Measurements from ENCODE around the gene LSAMP.
"Not testable (repeated sequence)": the region's sequence is repeated elsewhere in the genome, so short reads cannot be mapped to it uniquely, and the experiment has no call there.

Gene LSAMP

DNA sequence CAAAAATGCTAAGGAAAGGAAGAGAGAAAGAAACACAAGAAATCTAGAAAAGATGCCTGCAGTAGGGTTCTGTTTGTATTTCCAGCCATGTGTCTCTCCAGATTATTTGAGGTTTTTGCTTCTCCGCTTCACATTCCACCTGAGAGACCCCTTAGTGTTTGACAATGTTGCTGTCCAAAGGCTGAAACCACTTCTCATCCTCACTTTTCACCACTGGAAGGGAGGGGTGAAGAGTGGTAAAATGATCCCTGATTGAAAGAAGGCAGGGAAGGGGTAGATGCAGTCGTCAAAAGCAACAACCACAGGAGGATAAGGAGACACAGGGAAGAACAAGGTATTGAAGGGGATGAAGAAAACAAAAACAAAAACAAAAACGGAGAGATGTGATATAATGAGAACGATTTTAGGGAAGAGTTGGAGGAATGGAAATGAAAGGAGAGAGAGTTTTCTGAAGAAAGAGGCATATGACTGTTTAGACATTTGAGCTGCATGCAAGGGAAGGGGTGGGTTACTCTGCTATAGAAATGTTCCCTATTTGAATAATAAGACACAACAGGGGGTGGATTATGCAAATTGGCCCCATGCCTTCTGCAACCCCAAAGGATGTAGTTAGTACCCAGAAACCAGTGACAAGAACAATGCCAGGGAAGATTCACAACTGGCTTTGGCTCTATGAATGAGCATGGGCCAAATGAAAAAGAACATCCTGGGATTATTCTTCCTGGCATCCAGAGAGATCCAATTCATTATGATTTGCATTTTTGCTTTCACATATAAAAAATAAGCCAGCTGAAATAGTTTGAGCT, 586.1 kb downstream of the LSAMP start:
- peaks cover 57% of the 10 kb centered on the region for H3K4me1 ChIP-seq (ENCODE audit: insufficient read depth, low read length)

DNA sequence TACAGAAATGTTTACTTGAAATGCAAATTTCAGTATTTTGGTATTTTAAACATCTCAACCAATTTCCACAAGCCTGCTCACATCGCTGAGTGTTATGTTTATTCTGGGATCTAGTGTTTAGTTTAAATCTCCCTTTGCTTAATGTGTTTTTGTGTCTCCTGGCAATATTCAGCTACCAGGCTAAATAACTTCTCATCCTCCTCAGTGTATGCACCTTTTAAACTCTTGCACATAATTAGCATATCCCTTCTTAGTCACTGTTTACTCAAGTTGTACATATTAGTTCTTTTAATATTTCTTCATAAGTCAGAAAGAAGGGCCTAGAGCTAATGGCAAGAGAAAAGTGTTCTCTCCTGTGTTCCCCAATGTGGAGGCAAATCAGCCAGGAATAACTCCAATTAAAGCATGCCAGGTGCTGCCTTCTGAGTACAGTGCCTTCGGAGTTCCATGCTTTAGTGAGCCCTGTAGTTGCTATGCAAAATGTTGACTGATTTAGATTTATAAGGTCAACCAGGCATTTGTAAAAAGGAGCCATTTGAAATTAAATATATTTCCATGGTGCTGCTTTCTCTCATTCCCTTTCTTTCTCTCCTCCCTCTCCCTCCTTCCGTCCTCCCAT, 587.7 kb downstream of the LSAMP start:
- Histone ChIP-seq H3K36me3 (ENCODE audit: insufficient read depth, low read depth, low read length) (no peaks in the 10 kb centered on the region), H3K4me3 (ENCODE audit: low read length) (no peak overlapping the region), H3K9ac (ENCODE audit: low read depth, low read length) (peak overlapping the region; percentile 14; the same call in 1 of the 2 replicates)

More for the DNA sequence above, 586.1 kb downstream of the LSAMP start:
- Histone ChIP-seq H3K9ac (ENCODE audit: low read depth, low read length) (peak overlapping the region; percentile 14; the same call in 1 of the 2 replicates), H3K27ac (ENCODE audit: low read length) (peak overlapping the region; percentile 77), H3K36me3 (ENCODE audit: insufficient read depth, low read depth, low read length) (no peaks in the 10 kb centered on the region), H3K4me3 (ENCODE audit: low read length) (peak overlapping the region; percentile 54), H3K27me3 (ENCODE audit: insufficient read depth, low read length) (no peaks in the 10 kb centered on the region), H3K9me3 (ENCODE audit: insufficient read depth, low read depth, low read length) (no peaks in the 10 kb centered on the region)

DNA sequence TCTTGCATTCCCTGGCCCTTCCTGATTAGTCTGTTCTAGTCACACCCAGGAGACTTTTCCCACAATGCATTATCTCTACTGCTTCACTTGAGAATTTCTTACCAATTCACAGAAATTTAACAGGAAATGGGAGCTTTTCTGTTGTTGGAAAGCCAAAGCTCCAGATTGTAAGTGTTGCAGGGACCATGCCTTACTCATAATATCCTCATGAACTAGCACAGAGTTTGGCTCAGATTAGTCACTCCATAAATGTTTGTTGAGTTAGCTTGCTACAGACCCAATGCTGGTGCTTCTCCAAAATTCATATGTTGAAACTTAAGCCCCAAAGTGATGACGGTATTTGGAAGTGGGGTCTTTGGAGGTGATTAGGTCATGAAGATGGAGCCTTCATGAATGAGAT, 589.4 kb downstream of the LSAMP start:
- Histone ChIP-seq H3K4me3 (ENCODE audit: low read length) (no peak overlapping the region), H3K4me1 (ENCODE audit: insufficient read depth, low read length) (peaks cover 35% of the 10 kb centered on the region)

More for the DNA sequence above, 587.7 kb downstream of the LSAMP start:
- peak overlapping the region; percentile 77 for H3K27ac ChIP-seq (ENCODE audit: low read length)
- no peaks in the 10 kb centered on the region for H3K27me3 ChIP-seq (ENCODE audit: insufficient read depth, low read length)
- H3K4me1 ChIP-seq (ENCODE audit: insufficient read depth, low read length), result peaks cover 47% of the 10 kb centered on the region
- no peaks in the 10 kb centered on the region for H3K9me3 ChIP-seq (ENCODE audit: insufficient read depth, low read depth, low read length)

DNA sequence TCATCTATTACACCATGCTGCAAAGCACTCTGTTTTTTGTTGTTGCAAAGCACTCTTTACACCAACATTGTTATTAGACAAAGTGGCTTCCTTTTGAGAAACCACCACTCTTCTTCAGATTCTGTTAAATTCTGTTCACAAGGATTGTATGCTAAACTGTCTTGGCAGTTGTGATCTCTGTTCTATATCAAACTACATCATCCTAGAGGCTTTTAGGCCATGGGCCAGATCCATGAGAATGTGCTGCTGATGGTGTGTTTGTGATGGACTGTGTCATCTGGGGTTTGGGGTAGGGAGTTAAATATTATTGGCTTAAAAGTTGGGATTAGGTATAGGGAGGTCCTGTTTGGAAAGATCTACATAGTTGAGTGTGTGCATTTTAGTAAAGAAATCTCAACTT, 592.2 kb downstream of the LSAMP start:
- Histone ChIP-seq H3K4me3 (ENCODE audit: low read length) (no peak overlapping the region), H3K9ac (ENCODE audit: low read depth, low read length) (no peak overlapping the region), H3K36me3 (ENCODE audit: insufficient read depth, low read depth, low read length) (no peaks in the 10 kb centered on the region), H3K9me3 (ENCODE audit: insufficient read depth, low read depth, low read length) (no peaks in the 10 kb centered on the region), H3K27ac (ENCODE audit: low read length) (no peak overlapping the region), H3K4me1 (ENCODE audit: insufficient read depth, low read length) (peaks cover 13% of the 10 kb centered on the region), H3K27me3 (ENCODE audit: insufficient read depth, low read length) (no peaks in the 10 kb centered on the region)

More for the DNA sequence above, 589.4 kb downstream of the LSAMP start:
- H3K27me3 ChIP-seq (ENCODE audit: insufficient read depth, low read length), result no peaks in the 10 kb centered on the region
- H3K9ac ChIP-seq (ENCODE audit: low read depth, low read length), result no peak overlapping the region
- H3K36me3 ChIP-seq (ENCODE audit: insufficient read depth, low read depth, low read length), result no peaks in the 10 kb centered on the region
- no peaks in the 10 kb centered on the region for H3K9me3 ChIP-seq (ENCODE audit: insufficient read depth, low read depth, low read length)
- H3K27ac ChIP-seq (ENCODE audit: low read length), result no peak overlapping the region

DNA sequence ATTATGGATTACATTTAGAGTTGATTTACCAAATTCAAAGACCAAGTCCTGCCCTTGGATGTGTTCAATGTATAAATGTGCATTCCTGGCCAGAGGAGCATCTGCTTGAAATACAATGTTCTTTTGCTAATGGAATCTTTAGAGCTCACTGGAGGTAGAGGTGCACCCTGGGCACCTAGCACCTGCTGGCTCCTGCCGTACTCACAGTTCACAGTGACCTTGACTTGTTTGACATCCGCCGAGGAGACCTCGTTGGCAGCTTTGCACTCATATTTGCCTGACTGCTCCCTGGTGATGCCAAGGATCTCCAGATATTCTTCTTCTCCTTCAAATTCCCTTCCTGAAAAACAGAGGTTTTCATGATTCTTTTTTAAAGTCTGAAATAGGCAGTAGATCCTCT, 593.0 kb downstream of the LSAMP start:
- Histone ChIP-seq H3K9me3 (ENCODE audit: insufficient read depth, low read depth, low read length) (no peaks in the 10 kb centered on the region), H3K9ac (ENCODE audit: low read depth, low read length) (no peak overlapping the region), H3K36me3 (ENCODE audit: insufficient read depth, low read depth, low read length) (no peaks in the 10 kb centered on the region), H3K4me3 (ENCODE audit: low read length) (no peak overlapping the region), H3K4me1 (ENCODE audit: insufficient read depth, low read length) (peaks cover 5% of the 10 kb centered on the region), H3K27me3 (ENCODE audit: insufficient read depth, low read length) (no peaks in the 10 kb centered on the region), H3K27ac (ENCODE audit: low read length) (no peak overlapping the region)

DNA sequence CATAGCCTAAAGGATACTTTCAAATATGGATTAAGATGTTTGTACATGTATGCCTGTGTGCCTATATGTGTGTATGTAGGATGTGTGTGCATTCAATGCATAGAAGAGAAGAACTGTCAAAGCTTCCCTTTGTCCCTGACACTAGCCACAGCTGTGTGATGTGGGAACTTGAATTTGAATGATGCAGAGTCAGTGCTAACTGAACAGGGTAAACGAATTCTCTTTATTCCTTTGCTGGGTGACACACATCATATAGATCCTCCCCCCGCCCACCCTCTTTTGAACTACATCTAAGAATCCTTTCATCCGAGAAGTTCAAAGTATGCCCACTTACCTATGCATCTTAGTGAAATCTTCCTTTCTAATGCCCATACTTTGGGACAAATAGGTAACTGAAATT, 593.7 kb downstream of the LSAMP start:
- Histone ChIP-seq H3K27me3 (ENCODE audit: insufficient read depth, low read length) (no peaks in the 10 kb centered on the region), H3K4me3 (ENCODE audit: low read length) (no peak overlapping the region), H3K36me3 (ENCODE audit: insufficient read depth, low read depth, low read length) (no peaks in the 10 kb centered on the region), H3K27ac (ENCODE audit: low read length) (no peak overlapping the region), H3K9me3 (ENCODE audit: insufficient read depth, low read depth, low read length) (no peaks in the 10 kb centered on the region), H3K4me1 (ENCODE audit: insufficient read depth, low read length) (peaks cover 4% of the 10 kb centered on the region; the same call in 1 of the 2 replicates), H3K9ac (ENCODE audit: low read depth, low read length) (no peak overlapping the region)

DNA sequence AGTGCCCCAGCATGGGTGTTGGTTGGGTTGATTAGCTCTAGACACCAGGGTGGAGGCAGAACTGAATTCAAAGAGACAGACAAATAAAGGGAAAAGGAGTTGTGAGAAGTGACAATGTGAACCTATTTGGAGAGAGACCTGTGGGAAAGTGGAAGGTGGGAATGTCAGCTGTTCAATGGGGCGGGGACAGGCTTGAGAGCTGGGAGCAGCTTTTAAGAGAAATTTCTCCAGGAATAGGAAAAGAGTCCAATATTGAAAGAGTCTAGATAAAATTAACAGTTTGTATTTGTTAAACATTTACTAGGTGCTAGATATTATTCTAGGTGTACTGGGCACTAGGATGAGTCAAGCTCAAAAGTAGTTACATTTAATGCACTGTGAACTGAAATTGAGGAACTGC, 596.6 kb downstream of the LSAMP start:
- Histone ChIP-seq H3K4me1 (ENCODE audit: insufficient read depth, low read length) (peaks cover 4% of the 10 kb centered on the region; the same call in 1 of the 2 replicates), H3K4me3 (ENCODE audit: low read length) (no peak overlapping the region), H3K9ac (ENCODE audit: low read depth, low read length) (no peak overlapping the region), H3K36me3 (ENCODE audit: insufficient read depth, low read depth, low read length) (no peaks in the 10 kb centered on the region), H3K27me3 (ENCODE audit: insufficient read depth, low read length) (no peaks in the 10 kb centered on the region), H3K27ac (ENCODE audit: low read length) (no peak overlapping the region), H3K9me3 (ENCODE audit: insufficient read depth, low read depth, low read length) (no peaks in the 10 kb centered on the region)

DNA sequence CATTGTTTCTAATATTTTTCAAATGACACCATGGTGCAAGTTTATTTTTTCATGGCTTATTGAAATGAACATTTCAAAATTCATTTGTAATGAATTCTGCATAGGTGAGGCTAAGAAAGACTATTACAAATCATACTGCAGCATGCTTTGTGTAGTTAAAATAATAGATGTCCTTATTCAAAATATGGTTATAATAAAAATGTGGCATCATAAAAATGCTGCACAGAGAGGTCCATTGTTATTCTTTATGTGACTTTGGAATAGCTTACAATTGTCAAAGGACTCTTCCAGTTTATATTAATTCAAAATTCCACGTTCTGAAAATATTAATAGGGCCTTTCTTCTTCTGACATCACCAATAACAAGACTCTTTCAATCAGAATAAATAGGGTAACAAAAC, 599.3 kb downstream of the LSAMP start:
- H3K27me3 ChIP-seq (ENCODE audit: insufficient read depth, low read length), result no peaks in the 10 kb centered on the region
- H3K4me3 ChIP-seq (ENCODE audit: low read length), result no peak overlapping the region
- H3K9ac ChIP-seq (ENCODE audit: low read depth, low read length), result no peak overlapping the region
- no peaks in the 10 kb centered on the region for H3K9me3 ChIP-seq (ENCODE audit: insufficient read depth, low read depth, low read length)
- H3K4me1 ChIP-seq (ENCODE audit: insufficient read depth, low read length), result peaks cover 4% of the 10 kb centered on the region; the same call in 1 of the 2 replicates
- H3K36me3 ChIP-seq (ENCODE audit: insufficient read depth, low read depth, low read length), result no peaks in the 10 kb centered on the region
- no peak overlapping the region for H3K27ac ChIP-seq (ENCODE audit: low read length)

DNA sequence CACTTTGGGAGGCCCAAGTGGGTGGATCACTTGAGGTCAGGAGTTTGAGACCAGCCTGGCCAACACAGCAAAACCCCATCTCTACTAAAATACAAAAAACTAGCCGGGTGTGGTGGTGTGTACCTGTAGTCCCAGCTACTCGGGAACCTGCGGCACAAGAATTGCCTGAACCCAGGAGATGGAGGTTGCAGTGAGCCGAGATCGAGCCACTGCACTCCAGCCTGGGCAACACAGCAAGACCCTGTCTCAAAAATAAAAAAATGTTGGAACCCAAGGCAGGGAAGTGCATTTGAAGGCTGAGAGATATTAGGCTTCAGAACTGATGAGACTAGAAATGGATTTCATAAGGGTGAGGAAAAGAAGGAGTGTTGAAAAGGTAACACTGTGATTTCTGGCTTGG, 600.6 kb downstream of the LSAMP start:
- not testable (repeated sequence) for H3K9ac ChIP-seq (ENCODE audit: low read depth, low read length)

DNA sequence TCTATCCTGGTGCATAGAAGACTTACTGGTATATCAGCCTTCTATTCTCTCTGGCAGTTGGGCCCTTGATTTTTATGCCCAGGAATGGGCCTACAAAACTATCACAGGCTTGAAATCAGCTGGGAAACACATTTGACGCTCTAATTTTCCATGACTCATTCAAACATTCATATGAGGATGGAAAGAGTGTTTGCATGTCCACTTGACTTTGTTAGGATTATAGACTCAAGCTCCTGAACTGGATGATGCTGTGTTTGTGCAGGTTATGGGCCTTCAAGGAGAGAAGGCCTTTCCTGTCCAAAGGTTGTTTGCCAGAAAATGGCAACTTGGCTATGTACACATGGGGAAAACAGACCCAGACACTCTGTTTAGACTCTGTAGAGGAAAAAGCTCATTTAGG, 602.1 kb downstream of the LSAMP start:
- H3K36me3 ChIP-seq (ENCODE audit: insufficient read depth, low read depth, low read length), result no peaks in the 10 kb centered on the region
- H3K4me3 ChIP-seq (ENCODE audit: low read length), result no peak overlapping the region
- H3K9ac ChIP-seq (ENCODE audit: low read depth, low read length), result no peak overlapping the region
- no peak overlapping the region for H3K27ac ChIP-seq (ENCODE audit: low read length)
- no peaks in the 10 kb centered on the region for H3K9me3 ChIP-seq (ENCODE audit: insufficient read depth, low read depth, low read length)
- no peaks in the 10 kb centered on the region for H3K27me3 ChIP-seq (ENCODE audit: insufficient read depth, low read length)
- peaks cover 8% of the 10 kb centered on the region; the same call in 1 of the 2 replicates for H3K4me1 ChIP-seq (ENCODE audit: insufficient read depth, low read length)

More for the DNA sequence above, 600.6 kb downstream of the LSAMP start:
- H3K36me3 ChIP-seq (ENCODE audit: insufficient read depth, low read depth, low read length); H3K9me3 ChIP-seq (ENCODE audit: insufficient read depth, low read depth, low read length); H3K4me1 ChIP-seq (ENCODE audit: insufficient read depth, low read length); H3K4me3 ChIP-seq (ENCODE audit: low read length); H3K27me3 ChIP-seq (ENCODE audit: insufficient read depth, low read length); H3K27ac ChIP-seq (ENCODE audit: low read length): not testable (repeated sequence)

DNA sequence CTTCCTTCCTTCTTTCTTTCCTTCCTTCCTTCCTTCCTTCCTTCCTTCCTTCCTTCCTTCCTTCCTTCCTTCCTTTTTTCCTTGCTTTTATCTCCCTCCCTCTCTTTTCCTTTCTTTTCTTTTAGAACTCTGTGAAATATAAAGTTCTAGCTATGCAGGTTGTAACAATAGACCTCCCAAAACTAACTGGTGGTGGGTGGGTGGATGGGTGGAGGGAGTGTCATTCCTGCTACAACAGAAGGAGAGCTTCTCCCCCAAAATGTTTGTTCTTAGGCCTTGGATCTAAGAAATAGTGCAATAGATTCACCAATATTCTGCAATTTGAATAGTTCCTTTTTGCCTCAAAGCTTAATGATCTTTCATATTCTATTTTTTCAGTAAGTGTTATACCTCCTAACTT, 606.0 kb downstream of the LSAMP start:
- Histone ChIP-seq H3K27ac (ENCODE audit: low read length) (no peak overlapping the region), H3K27me3 (ENCODE audit: insufficient read depth, low read length) (no peaks in the 10 kb centered on the region), H3K36me3 (ENCODE audit: insufficient read depth, low read depth, low read length) (no peaks in the 10 kb centered on the region), H3K4me1 (ENCODE audit: insufficient read depth, low read length) (0 out of 2 replicates have a peak, but pooled peaks cover 3% of the 10 kb centered on the region), H3K9me3 (ENCODE audit: insufficient read depth, low read depth, low read length) (no peaks in the 10 kb centered on the region), H3K4me3 (ENCODE audit: low read length) (no peak overlapping the region), H3K9ac (ENCODE audit: low read depth, low read length) (no peak overlapping the region)

DNA sequence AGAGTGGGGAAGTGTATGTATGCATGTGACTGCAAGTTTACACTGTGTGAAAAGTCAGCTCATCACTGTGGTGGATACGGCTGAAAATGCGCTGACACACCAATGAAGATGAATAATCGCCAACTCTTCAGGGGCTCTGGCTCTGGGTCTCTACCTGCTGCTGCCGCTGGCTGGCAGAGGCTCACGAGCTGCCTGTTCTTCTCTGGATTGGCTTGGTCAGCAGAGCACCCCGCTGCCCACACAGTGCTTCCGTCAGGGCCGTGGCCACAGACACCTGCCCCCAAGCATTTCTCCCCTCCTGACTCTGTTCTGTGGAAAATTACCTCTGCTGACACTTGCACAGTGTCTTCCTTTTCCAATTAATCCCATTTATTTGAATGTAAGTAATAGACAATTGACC, 606.5 kb downstream of the LSAMP start:
- Histone ChIP-seq H3K9ac (ENCODE audit: low read depth, low read length) (no peak overlapping the region), H3K36me3 (ENCODE audit: insufficient read depth, low read depth, low read length) (no peaks in the 10 kb centered on the region), H3K27me3 (ENCODE audit: insufficient read depth, low read length) (no peaks in the 10 kb centered on the region), H3K4me3 (ENCODE audit: low read length) (no peak overlapping the region), H3K27ac (ENCODE audit: low read length) (no peak overlapping the region), H3K9me3 (ENCODE audit: insufficient read depth, low read depth, low read length) (no peaks in the 10 kb centered on the region), H3K4me1 (ENCODE audit: insufficient read depth, low read length) (0 out of 2 replicates have a peak, but pooled peaks cover 3% of the 10 kb centered on the region)

Measured in iPS-20b (cell line).